HFF-Myc (cell line): ENCODE data around the gene AGER.

ENCODE experiments used
- DNase-seq: peaks from one replicate; pipeline ENCODE4 v3.0.0-alpha.2; 2011; ENCODE audit warnings: low read depth; ENCODE audit errors: extremely low read depth
- H3K4me3 ChIP-seq: replicated peaks from 2 replicates; pipeline ENCODE4 v1.5.1; 2011; ENCODE audit warnings: low read depth, mild to moderate bottlenecking, control low read depth, low read length
- TF ChIP-seq, protein P1 (sequence below): IDR thresholded peaks from 2 replicates; pipeline ENCODE4 v1.5.1; 2012; ENCODE audit warnings: mild to moderate bottlenecking, low read depth, low read length, control low read depth; ENCODE audit errors: missing control alignments

AGER gene

DNA sequence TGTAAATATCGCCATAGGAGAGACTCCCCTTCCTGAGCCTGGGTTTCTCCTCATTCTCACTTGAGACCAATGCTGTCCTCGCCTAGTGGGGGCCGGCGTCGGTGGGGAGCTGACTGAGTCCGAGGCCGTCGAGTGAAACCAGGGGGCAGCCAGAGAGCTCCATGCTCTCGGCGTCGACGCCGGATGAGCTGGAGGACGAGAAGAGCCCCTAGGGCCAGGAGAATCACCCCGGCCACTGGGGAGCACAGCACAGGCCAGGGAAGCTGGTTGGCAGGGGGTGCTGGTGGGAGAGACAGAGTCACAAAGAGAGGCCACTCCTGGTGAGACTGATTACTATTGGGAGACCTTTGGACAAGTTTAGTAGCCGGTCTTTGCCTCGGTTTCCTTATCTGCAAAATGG, 14.8 kb upstream of the AGER start:
- TF ChIP-seq, protein P1, sequence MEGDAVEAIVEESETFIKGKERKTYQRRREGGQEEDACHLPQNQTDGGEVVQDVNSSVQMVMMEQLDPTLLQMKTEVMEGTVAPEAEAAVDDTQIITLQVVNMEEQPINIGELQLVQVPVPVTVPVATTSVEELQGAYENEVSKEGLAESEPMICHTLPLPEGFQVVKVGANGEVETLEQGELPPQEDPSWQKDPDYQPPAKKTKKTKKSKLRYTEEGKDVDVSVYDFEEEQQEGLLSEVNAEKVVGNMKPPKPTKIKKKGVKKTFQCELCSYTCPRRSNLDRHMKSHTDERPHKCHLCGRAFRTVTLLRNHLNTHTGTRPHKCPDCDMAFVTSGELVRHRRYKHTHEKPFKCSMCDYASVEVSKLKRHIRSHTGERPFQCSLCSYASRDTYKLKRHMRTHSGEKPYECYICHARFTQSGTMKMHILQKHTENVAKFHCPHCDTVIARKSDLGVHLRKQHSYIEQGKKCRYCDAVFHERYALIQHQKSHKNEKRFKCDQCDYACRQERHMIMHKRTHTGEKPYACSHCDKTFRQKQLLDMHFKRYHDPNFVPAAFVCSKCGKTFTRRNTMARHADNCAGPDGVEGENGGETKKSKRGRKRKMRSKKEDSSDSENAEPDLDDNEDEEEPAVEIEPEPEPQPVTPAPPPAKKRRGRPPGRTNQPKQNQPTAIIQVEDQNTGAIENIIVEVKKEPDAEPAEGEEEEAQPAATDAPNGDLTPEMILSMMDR: no peak
- no peak for DNase-seq

DNA sequence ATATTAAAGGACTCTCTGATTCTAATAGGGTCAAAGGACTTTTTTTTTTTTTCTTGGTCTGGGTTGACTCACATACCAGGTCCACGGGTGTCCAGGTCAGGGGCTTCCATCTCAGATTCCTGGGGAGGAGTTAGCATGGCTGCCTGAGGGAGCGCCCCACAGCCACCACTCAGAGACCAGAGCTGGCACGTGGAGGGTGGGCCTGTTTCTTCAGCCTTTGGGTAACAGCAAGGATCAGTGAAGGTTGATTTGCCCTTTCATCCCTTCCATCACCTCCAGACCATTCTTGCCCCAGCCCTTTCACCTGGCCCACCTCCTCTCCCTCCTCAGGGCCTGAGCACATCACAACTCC, 14.3 kb upstream of the AGER start:
- DNase-seq: no peak
- TF ChIP-seq, protein P1: no peak
- H3K4me3 ChIP-seq: no peak overlapping the region

More for the DNA sequence above, 14.8 kb upstream of the AGER start:
- no peak overlapping the region for H3K4me3 ChIP-seq

GRCh38 chr6:32196682-32197616, 12.9 kb upstream of the AGER start:
- peak overlapping the region; percentile 68 for H3K4me3 ChIP-seq
- TF ChIP-seq, protein P1: no peak
- DNase-seq: no peak

GRCh38 chr6:32195902-32196681, 12.0 kb upstream of the AGER start:
- H3K4me3 ChIP-seq: peak overlapping the region; percentile 68
- TF ChIP-seq, protein P1: no peak
- DNase-seq: no peak

DNA sequence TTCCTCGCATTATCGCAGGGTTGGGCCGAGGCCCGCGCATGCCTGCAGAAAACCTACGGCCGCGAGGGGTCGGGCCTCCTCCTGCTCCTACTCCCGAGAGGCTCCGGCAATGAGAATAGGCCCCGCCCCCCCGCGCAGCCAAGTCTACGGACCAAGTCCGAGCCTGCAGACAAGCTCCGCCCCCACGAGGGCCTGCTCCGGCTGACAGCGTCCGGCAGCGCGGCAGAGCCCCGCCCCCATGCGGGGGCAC, 11.5 kb upstream of the AGER start:
- peak; percentile 96 for DNase-seq
- peak overlapping the region; percentile 68 for H3K4me3 ChIP-seq
- TF ChIP-seq, protein P1: peak; percentile 31

DNA sequence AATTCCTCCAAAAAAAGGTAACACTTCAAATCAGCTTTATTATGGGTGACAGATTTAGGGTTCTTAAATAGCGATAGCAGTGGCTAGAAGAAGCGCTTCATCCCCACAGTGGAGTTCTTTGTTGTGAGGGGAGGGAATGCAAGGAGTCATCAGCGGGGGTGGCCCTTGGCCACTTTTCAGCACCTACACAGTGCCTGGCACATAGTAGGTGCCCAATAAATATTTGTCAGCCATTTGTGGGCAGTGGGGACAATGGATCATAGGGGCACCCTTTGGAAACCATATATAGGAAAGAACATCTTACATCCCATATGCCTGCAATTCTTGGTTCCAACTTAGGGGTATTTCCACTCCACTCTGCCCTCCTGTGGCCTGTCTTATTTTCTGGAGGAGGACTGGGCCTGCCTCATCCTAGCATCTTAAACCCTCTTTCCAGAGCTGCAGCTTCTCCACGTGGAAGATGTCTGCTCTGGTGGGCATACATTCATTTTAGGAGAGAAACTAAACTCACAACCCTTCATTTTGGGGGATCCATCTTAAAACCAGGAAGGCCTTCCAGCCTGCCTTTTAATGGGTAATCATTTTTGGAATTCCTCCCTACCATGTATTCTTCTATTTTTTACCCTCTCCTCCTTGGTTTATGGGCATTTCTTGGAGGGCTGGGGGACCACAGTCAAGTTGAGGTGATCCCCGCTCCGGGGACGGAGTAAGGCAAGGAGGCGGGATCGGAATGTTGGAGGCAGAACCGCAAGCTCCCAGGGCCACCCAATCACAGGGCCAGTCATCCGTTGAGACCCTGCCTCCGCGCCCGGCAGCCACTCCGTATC, 11.0 kb upstream of the AGER start:
- no peak for DNase-seq
- TF ChIP-seq, protein P1: peak; percentile 47
- peak overlapping the region; percentile 38 for H3K4me3 ChIP-seq
